Kidney epithelial cell (primary cell): ENCODE data around the gene POSTN. TPM values are rescaled to one million over a fixed set of nuclear protein-coding genes. Genes with fewer than 3 reads are reported as not detected.

ENCODE experiments used
- DNase-seq: peaks from one replicate; pipeline ENCODE4 v3.0.0-alpha.2; 2010; ENCODE audit warnings: low read depth
- H3K27me3 ChIP-seq: 2 replicates; pipeline ENCODE4 v1.6.0; 2011; ENCODE audit warnings: low read length; ENCODE audit not compliant: control insufficient read depth, insufficient read depth
- H3K36me3 ChIP-seq: 2 replicates; pipeline ENCODE4 v1.5.1; 2011; ENCODE audit warnings: low read length; ENCODE audit not compliant: control insufficient read depth, insufficient read depth
- H3K4me3 ChIP-seq: 2 replicates; pipeline ENCODE4 v1.5.1; 2011; ENCODE audit warnings: low read depth, mild to moderate bottlenecking, control low read depth, low read length
- total RNA-seq: library from RNA; depleted of rRNA; stranded (reverse); fragments of >200 nt; gene quantifications from 2 replicates; pipeline ENCODE4 v1.2.3, GENCODE V29; 2015
- TF ChIP-seq, protein P1 (sequence below): IDR thresholded peaks from 2 replicates; pipeline ENCODE4 v1.5.1; 2011; ENCODE audit warnings: mild to moderate bottlenecking, moderate library complexity, low read length, control low read depth, inconsistent platforms; ENCODE audit not compliant: insufficient read depth, poor library complexity, severe bottlenecking

The POSTN gene
- total RNA-seq, 1 donor from 2014 or later = 22.2 TPM

DNA sequence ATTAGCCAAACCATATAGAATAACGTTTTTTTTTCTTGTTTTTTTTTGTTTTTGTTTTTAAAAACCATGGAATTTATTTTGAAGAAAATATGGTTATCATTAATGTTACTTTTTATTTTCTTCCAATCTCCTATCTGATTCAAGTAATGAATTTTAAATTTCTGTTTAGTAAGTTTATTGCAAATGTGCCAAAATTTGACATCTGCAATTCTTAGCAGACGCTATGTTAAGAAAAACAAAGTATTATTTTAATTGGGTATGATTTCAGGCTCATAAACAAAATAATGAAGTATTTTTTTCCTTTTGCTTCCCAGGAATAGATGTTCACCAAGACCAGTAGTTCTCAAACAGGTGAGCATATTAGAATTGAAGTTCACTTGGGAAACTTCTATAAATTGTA lies 63.1 kb downstream of the POSTN start:
- Histone ChIP-seq H3K27me3 (no peaks in the 10 kb centered on the region), H3K4me3 (no peak overlapping the region), H3K36me3 (no peaks in the 10 kb centered on the region)
- no peak for DNase-seq
- TF ChIP-seq, protein P1, sequence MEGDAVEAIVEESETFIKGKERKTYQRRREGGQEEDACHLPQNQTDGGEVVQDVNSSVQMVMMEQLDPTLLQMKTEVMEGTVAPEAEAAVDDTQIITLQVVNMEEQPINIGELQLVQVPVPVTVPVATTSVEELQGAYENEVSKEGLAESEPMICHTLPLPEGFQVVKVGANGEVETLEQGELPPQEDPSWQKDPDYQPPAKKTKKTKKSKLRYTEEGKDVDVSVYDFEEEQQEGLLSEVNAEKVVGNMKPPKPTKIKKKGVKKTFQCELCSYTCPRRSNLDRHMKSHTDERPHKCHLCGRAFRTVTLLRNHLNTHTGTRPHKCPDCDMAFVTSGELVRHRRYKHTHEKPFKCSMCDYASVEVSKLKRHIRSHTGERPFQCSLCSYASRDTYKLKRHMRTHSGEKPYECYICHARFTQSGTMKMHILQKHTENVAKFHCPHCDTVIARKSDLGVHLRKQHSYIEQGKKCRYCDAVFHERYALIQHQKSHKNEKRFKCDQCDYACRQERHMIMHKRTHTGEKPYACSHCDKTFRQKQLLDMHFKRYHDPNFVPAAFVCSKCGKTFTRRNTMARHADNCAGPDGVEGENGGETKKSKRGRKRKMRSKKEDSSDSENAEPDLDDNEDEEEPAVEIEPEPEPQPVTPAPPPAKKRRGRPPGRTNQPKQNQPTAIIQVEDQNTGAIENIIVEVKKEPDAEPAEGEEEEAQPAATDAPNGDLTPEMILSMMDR = no peak

DNA sequence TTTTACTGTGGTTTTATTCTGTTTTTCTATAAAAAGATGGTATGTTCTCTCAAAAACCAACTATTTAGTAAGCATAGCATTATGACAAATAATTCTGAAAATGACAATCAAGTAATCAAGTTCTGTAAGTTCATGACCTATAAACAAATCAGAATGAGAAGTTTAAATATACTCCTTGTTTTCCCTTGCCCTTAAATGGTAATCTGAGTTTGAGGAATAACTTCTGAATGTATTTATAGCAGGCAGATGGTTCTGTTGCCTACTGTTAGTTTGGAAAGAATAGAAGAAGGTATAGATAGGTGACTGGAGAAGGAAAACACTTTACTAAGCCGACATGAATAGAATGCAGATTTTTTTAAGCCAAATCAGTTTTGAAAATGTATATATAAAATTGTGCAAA lies 63.9 kb downstream of the POSTN start:
- DNase-seq = no peak
- Histone ChIP-seq H3K36me3 (no peaks in the 10 kb centered on the region), H3K4me3 (no peak overlapping the region), H3K27me3 (no peaks in the 10 kb centered on the region)
- TF ChIP-seq, protein P1 = no peak

GRCh38 chr13:37534181-37534580 lies 64.4 kb downstream of the POSTN start:
- no peak for DNase-seq
- Histone ChIP-seq H3K36me3 (no peaks in the 10 kb centered on the region), H3K4me3 (no peak overlapping the region), H3K27me3 (no peaks in the 10 kb centered on the region)
- TF ChIP-seq, protein P1 = no peak

- Histone ChIP-seq H3K4me3 (no peak overlapping the region), H3K27me3 (no peaks in the 10 kb centered on the region), H3K36me3 (no peaks in the 10 kb centered on the region)
- no peak for DNase-seq
- TF ChIP-seq, protein P1 = no peak
These were observed 67.5 kb downstream of the POSTN start for GRCh38 chr13:37531049-37531448.

DNA sequence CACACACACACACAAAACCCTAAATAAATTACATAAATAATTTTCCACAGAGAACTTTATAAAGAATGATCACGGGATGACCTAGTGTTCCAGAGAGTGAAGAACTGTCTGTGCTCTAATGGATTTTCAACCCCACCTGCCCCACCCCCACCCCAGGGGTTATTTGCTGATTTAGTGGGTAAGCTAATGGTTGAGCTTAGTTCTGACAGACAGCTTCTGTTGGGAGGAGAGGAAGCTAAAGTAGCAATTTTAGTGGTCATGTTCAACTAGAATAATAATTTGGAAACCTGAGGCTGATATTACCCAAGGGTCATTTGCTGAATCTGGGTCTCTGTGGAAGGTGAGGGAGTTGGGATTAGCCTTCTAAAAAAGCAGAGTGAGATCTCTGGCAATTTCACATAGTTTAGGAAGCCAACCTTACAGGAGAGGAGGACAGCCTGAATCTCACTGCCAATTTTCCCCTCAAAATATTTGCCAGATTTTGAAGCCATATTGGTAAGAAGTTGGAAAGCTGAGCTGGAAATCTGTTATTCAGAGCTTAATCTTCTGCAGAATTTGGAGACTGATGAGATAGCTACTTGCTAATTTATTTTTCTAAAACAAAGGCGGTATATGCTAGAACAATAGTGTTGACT lies 68.7 kb downstream of the POSTN start:
- DNase-seq = no peak
- Histone ChIP-seq H3K27me3 (no peaks in the 10 kb centered on the region), H3K4me3 (no peak overlapping the region), H3K36me3 (no peaks in the 10 kb centered on the region)
- TF ChIP-seq, protein P1 = no peak

DNA sequence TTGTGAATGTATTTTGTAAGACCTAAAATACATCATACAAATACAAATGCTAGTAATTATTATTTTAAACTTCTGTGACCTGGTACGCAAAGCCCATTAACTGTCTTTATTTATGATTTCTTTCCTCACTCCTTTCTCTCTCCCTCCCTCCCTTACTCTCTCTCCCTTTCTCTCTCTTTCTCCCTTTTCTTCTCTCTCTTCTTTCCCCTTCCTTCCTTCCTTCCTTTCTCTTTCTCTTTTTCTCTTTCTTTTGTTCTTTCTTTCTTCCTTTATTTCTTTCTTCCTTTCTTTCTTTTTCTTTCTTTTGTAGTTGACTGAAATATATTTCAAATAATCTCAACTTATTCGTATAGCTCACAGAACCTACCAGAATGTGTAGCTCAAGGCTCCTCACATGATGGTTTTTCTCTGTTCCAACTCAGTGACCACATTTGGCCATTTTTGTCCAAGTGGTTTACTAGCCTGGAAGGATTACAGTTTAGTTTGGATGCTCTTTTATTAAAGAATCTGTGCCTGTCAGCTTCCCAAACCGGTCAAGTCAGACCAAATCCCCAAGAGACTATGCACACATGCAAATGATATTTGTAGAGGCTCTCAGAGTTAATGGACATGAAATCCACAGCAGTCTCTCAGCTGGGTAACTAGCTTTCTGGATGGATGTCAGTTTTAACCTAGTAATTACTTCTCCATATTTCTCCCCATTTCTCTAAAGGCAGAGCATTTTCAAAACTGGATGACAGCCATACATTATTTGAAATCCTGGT lies 71.7 kb downstream of the POSTN start:
- no peaks in the 10 kb centered on the region for H3K27me3 ChIP-seq
- no peak for DNase-seq
- no peaks in the 10 kb centered on the region for H3K36me3 ChIP-seq
- H3K4me3 ChIP-seq = no peak overlapping the region
- TF ChIP-seq, protein P1 = no peak
